Uterus (tissue), 2 donors: ENCODE results near the gene RIT2.

Experiments
- POLR2A ChIP-seq, 2 donors: fragments of 450-650 bp; IDR thresholded peaks; one replicate each; pipeline ENCODE4 v1.6.1; 2016; ENCODE audit warnings: antibody characterized with exemption in 2 of 2, mild to moderate bottlenecking in 1 of 2, moderate library complexity in 1 of 2
- TF ChIP-seq, protein P1 (sequence below), 4 experiments: fragments of 200-600 bp in 2 of 4; fragments of 450-650 bp in 2 of 4; sonication (generic) in 2 of 4; IDR thresholded peaks; one replicate each; pipeline ENCODE4 v1.5.1; 2016 to 2019; ENCODE audit warnings: antibody characterized with exemption in 4 of 4, mild to moderate bottlenecking in 2 of 4, moderate library complexity in 1 of 4

- TF ChIP-seq, protein P1, sequence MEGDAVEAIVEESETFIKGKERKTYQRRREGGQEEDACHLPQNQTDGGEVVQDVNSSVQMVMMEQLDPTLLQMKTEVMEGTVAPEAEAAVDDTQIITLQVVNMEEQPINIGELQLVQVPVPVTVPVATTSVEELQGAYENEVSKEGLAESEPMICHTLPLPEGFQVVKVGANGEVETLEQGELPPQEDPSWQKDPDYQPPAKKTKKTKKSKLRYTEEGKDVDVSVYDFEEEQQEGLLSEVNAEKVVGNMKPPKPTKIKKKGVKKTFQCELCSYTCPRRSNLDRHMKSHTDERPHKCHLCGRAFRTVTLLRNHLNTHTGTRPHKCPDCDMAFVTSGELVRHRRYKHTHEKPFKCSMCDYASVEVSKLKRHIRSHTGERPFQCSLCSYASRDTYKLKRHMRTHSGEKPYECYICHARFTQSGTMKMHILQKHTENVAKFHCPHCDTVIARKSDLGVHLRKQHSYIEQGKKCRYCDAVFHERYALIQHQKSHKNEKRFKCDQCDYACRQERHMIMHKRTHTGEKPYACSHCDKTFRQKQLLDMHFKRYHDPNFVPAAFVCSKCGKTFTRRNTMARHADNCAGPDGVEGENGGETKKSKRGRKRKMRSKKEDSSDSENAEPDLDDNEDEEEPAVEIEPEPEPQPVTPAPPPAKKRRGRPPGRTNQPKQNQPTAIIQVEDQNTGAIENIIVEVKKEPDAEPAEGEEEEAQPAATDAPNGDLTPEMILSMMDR (IDR thresholded peaks at IDR 0.05) = no peak
- no peak for TF ChIP-seq POLR2A (IDR thresholded peaks at IDR 0.05)
Observed at GRCh38 chr18:43130716-43131260, 15.3 kb upstream of the RIT2 start.
